ENCODE measurements around the gene EIF4E3. TPM values are rescaled to one million over a fixed set of nuclear protein-coding genes. Genes with fewer than 3 reads are reported as not detected.
A peak's percentile ranks its signal among the peaks of the same experiment; 100 is the strongest.

EIF4E3 gene
- total and polyA plus RNA-seq, 2 of the 13 experiments (the other 11 are each of a cell fraction or from before 2014, with no cell fraction given), result 0.07 to 0.15 TPM

- H3K36me3 ChIP-seq (replicated peaks in 1 of 2; ENCODE audit: control insufficient read depth in 1 of 2, insufficient read depth in 2 of 2, low read length in 2 of 2), result no peaks in the 10 kb centered on the region
- ChIA-PET POLR2A (no interaction called here), CTCF (ENCODE audit: low intra/inter-chr PET ratio, low total read pairs) (interaction anchor here (1.3 to 1.8 kb wide), 3 partner anchors 1102 to 1589 kb away, joined by 9 to 12 read pairs (median 10); no protein-coding TSS in a partner anchor)
- in situ Hi-C loops (cut with HindIII; ENCODE audit: extremely low pct_ligation_motif_present, low pct_unique_long_range_greater_than_20kb), result loop anchor here (5.0 to 10.0 kb wide), 2 partner anchors 1101 to 1588 kb away; no protein-coding TSS in a partner anchor
- no peak overlapping the region for H3K27ac ChIP-seq (ENCODE audit: extremely low read length, insufficient read depth, low read length)
- FAIRE-seq (peak; percentile 93), ATAC-seq (peak; percentile 93), DNase-seq (ENCODE audit: low spot score) (peak; percentile 50)
- H3K4me3 ChIP-seq (replicated peaks in 1 of 3; ENCODE audit: insufficient read depth in 1 of 3, low read depth in 2 of 3, low read length in 3 of 3), result peak overlapping the region in 1 of 3 experiments; percentile 3; a peak in 1 of 6 replicates
- peak overlapping the region; percentile 69 for H3K4me2 ChIP-seq (ENCODE audit: low read depth, low read length)
- TF ChIP-seq ZNF615 (CRISPR knock-in tag; IDR thresholded peaks at IDR 0.05; ENCODE audit: borderline replicate concordance) (no peak), ZC3H4 (CRISPR knock-in tag; IDR thresholded peaks at IDR 0.05; ENCODE audit: borderline replicate concordance) (no peak), ZNF775 (CRISPR knock-in tag; IDR thresholded peaks at IDR 0.05; ENCODE audit: borderline replicate concordance) (no peak), FOXA3 (CRISPR knock-in tag; IDR thresholded peaks at IDR 0.05) (no peak), ZSCAN9 (CRISPR knock-in tag; IDR thresholded peaks at IDR 0.05; ENCODE audit: borderline replicate concordance) (0 out of 2 replicates have a peak, but pooled peaks have one; percentile 60), STAG1 (CRISPR knock-in tag; IDR thresholded peaks at IDR 0.05) (peak; percentile 96), ASH2L (IDR thresholded peaks at IDR 0.05; ENCODE audit: insufficient read length, low read depth, low read length) (no peak), RAD21 (CRISPR knock-in tag; IDR thresholded peaks at IDR 0.05) (peak; percentile 74), PBX2 (CRISPR knock-in tag; IDR thresholded peaks at IDR 0.05) (no peak), GATAD2A (CRISPR knock-in tag; IDR thresholded peaks at IDR 0.05) (0 out of 2 replicates have a peak, but pooled peaks have one; percentile 18), SMC3 (IDR thresholded peaks at IDR 0.05; ENCODE audit: low read length) (peak; percentile 74), CTCF (CRISPR knock-in tag; IDR thresholded peaks at IDR 0.05) (peak; percentile 79), ZNF556 (CRISPR knock-in tag; IDR thresholded peaks at IDR 0.05; ENCODE audit: borderline replicate concordance) (no peak)
- TF ChIP-seq, protein P1, sequence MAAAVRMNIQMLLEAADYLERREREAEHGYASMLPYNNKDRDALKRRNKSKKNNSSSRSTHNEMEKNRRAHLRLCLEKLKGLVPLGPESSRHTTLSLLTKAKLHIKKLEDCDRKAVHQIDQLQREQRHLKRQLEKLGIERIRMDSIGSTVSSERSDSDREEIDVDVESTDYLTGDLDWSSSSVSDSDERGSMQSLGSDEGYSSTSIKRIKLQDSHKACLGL (CRISPR knock-in tag; IDR thresholded peaks at IDR 0.05), result no peak
- TF ChIP-seq, protein P2, sequence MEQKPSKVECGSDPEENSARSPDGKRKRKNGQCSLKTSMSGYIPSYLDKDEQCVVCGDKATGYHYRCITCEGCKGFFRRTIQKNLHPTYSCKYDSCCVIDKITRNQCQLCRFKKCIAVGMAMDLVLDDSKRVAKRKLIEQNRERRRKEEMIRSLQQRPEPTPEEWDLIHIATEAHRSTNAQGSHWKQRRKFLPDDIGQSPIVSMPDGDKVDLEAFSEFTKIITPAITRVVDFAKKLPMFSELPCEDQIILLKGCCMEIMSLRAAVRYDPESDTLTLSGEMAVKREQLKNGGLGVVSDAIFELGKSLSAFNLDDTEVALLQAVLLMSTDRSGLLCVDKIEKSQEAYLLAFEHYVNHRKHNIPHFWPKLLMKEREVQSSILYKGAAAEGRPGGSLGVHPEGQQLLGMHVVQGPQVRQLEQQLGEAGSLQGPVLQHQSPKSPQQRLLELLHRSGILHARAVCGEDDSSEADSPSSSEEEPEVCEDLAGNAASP (CRISPR knock-in tag; IDR thresholded peaks at IDR 0.05; ENCODE audit: borderline replicate concordance), result 0 out of 2 replicates have a peak, but pooled peaks have one; percentile 18
- no peaks in the 10 kb centered on the region for H3K79me2 ChIP-seq (ENCODE audit: insufficient read depth, low read length)
- no peak overlapping the region for H2AFZ ChIP-seq (ENCODE audit: low read length)
- no peak overlapping the region for H3K9ac ChIP-seq (ENCODE audit: insufficient read depth, low read depth, low read length)
- no TSS peak for BruUV-seq (replicated peaks)
- 6% methylated on average over 14 of the region's 14 CpGs for WGBS (ENCODE audit: low lambda C conversion rate)
- H3K4me1 ChIP-seq (ENCODE audit: insufficient read depth, low read length), result 0 out of 2 replicates have a peak, but pooled peaks cover 18% of the 10 kb centered on the region
- no peaks in the 10 kb centered on the region for H4K20me1 ChIP-seq (ENCODE audit: insufficient read depth, low read length)
- peaks cover 0 to 11% of the 10 kb centered on the region in 2 experiments; a peak in 4 of 5 replicates for H3K27me3 ChIP-seq (ENCODE audit: control insufficient read depth in 1 of 2, insufficient read depth in 2 of 2, low read length in 2 of 2)
- H3K9me3 ChIP-seq (ENCODE audit: low read length), result no peaks in the 10 kb centered on the region
- intact Hi-C loops (cut with micrococcal nuclease; ENCODE audit: unreplicated experiment), result loop anchor here (1.0 to 5.0 kb wide), 5 partner anchors 646 to 1588 kb away; no protein-coding TSS in a partner anchor
Observed at GRCh38 chr3:71652781-71653413, 72.3 kb downstream of the EIF4E3 start.

Measured in HepG2 (cell line).